DOHH2 (cell line): ENCODE measurements around the gene PHF2.

Experiments
- CTCF ChIP-seq: fragments of 200-600 bp; sonication (generic); IDR thresholded peaks from one replicate; pipeline ENCODE4 v1.5.1; 2014; ENCODE audit warnings: antibody characterized with exemption, mild to moderate bottlenecking, low read depth, low read length; ENCODE audit not compliant: poor library complexity, severe bottlenecking
- EZH2phosphoT487 ChIP-seq: fragments of 200-600 bp; sonication (generic); IDR thresholded peaks from 2 replicates; pipeline ENCODE4 v1.6.1; 2017; ENCODE audit warnings: borderline replicate concordance, mild to moderate bottlenecking, antibody characterized with exemption, low read length, moderate library complexity, mixed read lengths

GRCh38 chr9:93536167-93536566 is 40.2 kb upstream of the PHF2 start:
- no peak for TF ChIP-seq CTCF
- TF ChIP-seq EZH2phosphoT487 = no peak
